LNCaP clone FGC (cell line): ENCODE measurements around the gene SEMA3G.

ENCODE experiments used
- DNase-seq: peaks from one replicate; pipeline ENCODE4 v3.0.0-alpha.2; 2011; ENCODE audit warnings: low read depth
- H3K4me3 ChIP-seq: 2 replicates; pipeline ENCODE4 v1.5.1; 2011; ENCODE audit warnings: mild to moderate bottlenecking, low read depth, low read length, control low read depth
- TF ChIP-seq, protein P1 (sequence below): IDR thresholded peaks from 2 replicates; pipeline ENCODE4 v1.5.1; 2012; ENCODE audit warnings: mild to moderate bottlenecking; ENCODE audit not compliant: control insufficient read depth, insufficient read depth; ENCODE audit errors: extremely low read depth

Gene SEMA3G

DNA sequence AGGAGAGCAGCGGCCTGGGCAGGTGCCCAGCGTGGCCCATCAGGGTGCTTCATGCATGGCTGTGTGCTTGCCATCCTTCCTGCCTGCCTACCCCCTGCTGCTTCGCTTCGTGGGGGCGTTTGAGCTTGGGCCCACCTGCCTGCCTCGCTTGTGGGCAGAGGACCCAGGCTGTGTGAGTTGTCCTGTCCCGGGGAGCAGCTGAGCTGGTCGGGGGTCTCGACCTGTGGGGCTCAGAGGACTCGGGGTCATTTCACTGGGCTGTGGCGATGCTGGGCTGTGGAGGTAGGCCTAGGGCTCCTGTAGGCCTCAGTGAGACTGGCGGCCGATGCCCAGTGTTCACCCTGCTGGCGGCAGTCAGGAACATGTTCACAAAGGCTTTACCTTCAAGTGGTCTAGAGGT is 38.2 kb upstream of the SEMA3G start:
- TF ChIP-seq, protein P1, sequence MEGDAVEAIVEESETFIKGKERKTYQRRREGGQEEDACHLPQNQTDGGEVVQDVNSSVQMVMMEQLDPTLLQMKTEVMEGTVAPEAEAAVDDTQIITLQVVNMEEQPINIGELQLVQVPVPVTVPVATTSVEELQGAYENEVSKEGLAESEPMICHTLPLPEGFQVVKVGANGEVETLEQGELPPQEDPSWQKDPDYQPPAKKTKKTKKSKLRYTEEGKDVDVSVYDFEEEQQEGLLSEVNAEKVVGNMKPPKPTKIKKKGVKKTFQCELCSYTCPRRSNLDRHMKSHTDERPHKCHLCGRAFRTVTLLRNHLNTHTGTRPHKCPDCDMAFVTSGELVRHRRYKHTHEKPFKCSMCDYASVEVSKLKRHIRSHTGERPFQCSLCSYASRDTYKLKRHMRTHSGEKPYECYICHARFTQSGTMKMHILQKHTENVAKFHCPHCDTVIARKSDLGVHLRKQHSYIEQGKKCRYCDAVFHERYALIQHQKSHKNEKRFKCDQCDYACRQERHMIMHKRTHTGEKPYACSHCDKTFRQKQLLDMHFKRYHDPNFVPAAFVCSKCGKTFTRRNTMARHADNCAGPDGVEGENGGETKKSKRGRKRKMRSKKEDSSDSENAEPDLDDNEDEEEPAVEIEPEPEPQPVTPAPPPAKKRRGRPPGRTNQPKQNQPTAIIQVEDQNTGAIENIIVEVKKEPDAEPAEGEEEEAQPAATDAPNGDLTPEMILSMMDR: no peak
- H3K4me3 ChIP-seq: no peak overlapping the region
- DNase-seq: no peak

DNA sequence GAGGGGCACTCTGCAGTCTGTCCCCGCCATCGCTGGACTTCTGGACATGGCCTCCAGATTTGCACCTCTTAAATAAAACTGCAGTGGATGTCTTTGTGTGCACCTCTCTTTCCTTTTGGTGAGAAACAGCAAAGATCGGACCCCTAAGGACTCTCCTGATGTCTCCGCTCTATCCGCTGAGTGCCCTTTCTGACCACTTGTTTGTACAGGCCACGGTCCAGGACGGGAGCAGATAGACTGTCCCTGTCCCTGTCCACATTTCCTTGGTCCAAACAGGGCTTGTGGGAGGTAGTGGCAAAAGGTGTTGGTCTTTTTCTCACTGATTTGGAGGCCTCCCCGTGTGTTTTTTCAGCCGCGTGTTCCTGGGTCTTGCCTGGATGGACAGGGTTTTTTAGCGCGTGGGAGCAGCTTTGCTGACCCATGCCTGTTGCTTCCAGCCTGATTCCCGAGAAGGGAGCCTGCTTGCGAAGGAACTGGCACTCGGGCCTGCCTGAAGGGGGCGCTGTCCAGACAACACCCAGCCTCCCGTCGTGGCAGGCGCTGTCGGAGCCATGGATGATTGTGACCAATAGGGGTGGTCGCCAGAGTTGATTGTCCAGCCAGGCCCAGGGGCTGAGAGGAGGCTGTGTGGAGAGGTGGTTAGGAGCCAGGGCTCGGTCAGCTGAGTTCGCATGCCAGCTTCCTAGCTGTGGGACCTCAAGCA is 37.1 kb upstream of the SEMA3G start:
- TF ChIP-seq, protein P1: peak; percentile 17; the same call in 1 of the 2 replicates
- DNase-seq: no peak

DNA sequence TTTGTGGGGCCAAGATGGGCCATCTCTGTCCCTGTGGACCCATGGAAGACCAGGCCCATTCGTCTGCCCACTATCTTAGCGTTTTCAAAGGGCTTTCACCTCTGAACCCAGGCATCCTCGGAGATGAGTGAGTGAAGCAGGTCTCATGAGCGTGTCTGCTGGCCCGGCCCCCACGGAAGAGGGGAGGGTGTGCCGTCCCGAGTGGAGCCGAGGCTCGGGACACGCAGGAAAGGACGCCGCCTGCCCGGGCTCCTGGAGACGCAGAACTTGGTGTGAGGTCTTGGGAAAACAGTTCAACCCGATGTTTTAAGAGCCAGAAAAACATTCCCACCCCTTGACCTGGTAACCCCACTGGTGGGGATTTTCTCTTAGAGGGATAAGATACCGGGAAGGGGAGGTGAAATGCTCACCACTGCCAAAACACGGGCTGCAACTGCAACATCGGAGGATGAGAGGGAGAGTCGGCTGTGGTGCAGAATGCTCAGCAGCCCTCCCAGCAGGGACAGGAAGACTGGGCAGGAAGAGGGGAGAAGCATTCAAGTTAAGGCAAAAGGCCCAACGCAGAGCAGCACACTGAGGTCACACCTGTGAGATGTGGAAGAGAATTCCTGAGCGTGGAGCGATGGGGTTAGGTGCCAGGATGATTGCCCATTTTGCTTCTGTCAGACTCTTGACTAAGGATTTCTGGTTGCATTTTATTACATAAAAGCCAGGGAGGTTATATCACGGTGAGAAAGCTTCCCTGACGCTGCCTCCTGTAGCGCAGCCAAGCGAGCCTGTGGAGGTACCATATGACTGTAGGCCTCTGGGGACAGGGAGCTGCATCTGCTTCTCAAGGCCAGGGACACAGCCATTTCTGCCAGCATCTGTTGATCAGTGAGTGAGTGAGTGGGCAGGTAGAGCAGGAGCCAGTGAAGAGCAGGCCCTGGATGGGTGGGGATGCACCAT is 36.1 kb upstream of the SEMA3G start:
- DNase-seq: no peak
- no peak overlapping the region for H3K4me3 ChIP-seq
- TF ChIP-seq, protein P1: no peak

More for the DNA sequence above, 37.1 kb upstream of the SEMA3G start:
- H3K4me3 ChIP-seq: no peak overlapping the region

DNA sequence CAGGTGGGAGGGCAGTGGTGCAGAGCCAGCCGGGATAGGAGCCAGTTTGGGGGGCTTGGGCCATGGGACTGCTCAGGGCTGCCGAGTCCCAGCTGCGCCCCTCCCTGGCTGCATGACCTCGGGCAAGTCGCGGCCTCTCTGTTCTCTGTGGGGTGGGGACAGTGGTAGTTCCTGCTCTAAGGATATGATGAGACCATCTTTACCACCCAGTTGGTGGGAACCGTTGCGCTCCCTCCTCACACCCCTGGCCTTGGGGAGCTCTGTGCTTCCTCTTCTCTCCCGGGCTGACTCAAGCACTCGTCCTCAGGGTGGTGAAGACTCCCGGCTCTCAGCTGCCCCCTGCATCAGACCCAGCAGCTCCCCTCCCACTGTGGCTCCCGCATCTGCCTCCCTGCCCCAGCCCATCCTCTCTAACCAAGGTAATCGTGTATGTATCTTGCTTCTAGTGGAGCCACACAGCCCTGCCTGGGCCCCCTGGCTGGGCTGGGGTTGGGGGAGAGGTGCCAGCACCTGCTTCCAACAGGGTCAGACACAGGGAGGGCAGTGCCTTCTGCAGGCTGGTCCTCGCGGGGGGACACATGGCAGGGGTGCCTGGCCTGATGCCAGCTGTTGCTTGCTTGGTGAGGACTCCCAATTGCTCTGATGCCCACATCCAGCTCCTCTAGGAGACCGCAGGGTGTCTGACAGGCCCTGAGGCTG is 35.1 kb upstream of the SEMA3G start:
- DNase-seq: no peak
- TF ChIP-seq, protein P1: no peak
- no peak overlapping the region for H3K4me3 ChIP-seq

DNA sequence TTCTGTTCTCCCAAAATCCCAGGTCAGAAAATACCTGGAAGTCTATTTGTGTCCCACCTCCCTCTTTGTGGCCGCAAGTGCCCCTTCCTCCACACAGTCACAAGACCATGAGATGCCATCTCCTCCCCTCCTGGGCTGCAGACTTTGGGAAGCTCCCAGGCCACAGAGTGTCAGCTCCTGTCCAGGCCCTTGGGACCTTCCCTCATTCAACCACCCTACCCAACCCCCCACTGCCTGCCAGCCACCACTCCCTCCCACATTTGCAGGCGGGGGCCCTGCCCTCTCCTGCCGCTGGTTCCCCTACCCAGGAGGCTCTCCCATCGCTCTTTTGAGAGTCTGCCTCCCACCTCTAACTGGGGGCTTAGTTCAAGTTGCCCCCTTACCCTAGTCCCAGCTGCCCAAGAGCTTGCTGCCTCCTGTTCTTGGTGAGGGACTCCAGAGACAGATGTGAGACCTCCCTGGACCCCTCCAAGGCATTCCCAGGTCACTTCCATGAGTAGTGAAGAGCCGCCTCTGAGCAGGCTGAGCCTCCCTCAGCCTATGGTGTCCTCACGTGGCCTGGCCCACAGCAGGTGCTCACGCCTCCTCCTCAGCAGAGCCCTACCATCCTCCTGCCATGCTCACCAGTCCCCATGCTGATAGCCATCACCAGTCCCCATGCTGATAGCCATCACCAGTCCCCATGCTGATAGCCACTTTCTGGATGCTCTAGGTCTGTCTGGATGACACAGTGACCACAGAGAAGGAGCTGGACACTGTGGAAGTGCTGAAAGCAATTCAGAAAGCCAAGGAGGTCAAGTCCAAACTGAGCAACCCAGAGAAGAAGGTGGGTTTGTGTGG is 34.4 kb upstream of the SEMA3G start:
- no peak overlapping the region for H3K4me3 ChIP-seq
- TF ChIP-seq, protein P1: no peak
- no peak for DNase-seq

DNA sequence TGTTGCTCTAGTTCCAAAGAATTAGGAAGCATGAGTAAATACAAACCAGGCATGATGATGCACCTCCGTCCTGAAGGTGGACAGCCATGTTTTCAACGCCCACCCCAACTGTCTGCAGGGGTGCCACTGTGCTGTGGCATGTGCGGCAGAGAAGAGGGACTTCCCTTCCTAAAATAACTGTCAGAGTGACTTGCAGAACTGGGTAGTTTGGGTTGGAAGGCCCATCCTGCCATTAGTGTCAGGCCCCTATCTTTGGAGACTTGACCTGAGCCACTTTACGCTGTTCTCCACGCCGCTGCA is 32.8 kb upstream of the SEMA3G start:
- no peak overlapping the region for H3K4me3 ChIP-seq
- TF ChIP-seq, protein P1: no peak
- no peak for DNase-seq
